Right lobe of liver (tissue), 6 donors: ENCODE measurements around the gene RASSF4. TPM values are rescaled to one million over a fixed set of nuclear protein-coding genes. Genes with fewer than 3 reads are reported as not detected.
A peak's percentile ranks its signal among the peaks of the same experiment; 100 is the strongest.

Experiments
- ATAC-seq, 4 donors: fragments of 200-7000 bp; cut with Tn5 transposase; one replicate each; pipeline ENCODE4 v1.9.1; 2020; ENCODE audit warnings: mild to moderate bottlenecking in 4 of 4, moderate library complexity in 4 of 4
- DNase-seq, 3 donors: peaks; one replicate each; pipeline ENCODE4 v3.0.0-alpha.2; 2020
- H3K27ac ChIP-seq, 3 donors: fragments of 200-600 bp; one replicate each; pipeline ENCODE4 v1.8.0; 2022
- H3K27me3 ChIP-seq, 2 donors: fragments of 200-600 bp; one replicate each; pipeline ENCODE4 v1.8.0; 2022
- H3K36me3 ChIP-seq, 4 donors: fragments of 200-600 bp; sonication (generic) in 1 of 4; one replicate each; pipeline versions ENCODE4 v1.5.1 to v1.8.0; 2017 to 2022; ENCODE audit warnings: control low read depth in 1 of 4
- H3K4me1 ChIP-seq, 4 donors: fragments of 200-600 bp; sonication (generic) in 1 of 4; one replicate each; pipeline versions ENCODE4 v1.5.1 to v1.8.0; 2017 to 2022; ENCODE audit warnings: control low read depth in 1 of 4
- H3K4me3 ChIP-seq, 3 donors: fragments of 200-600 bp; one replicate each; pipeline ENCODE4 v1.8.0; 2022
- H3K9me3 ChIP-seq, 4 donors: fragments of 200-600 bp; sonication (generic) in 1 of 4; one replicate each; pipeline versions ENCODE4 v1.5.1 to v1.8.0; 2017 to 2022; ENCODE audit warnings: control low read depth in 1 of 4
- POLR2A ChIP-seq: fragments of 450-650 bp; IDR thresholded peaks from one replicate; pipeline ENCODE4 v1.6.1; 2017; ENCODE audit warnings: antibody characterized with exemption, mild to moderate bottlenecking
- whole genome bisulfite sequencing: methylation state at CpG from one replicate; pipeline ENCODE4 v1.1.6; 2018; ENCODE audit warnings: low coverage, low lambda C conversion rate; ENCODE audit not compliant: insufficient coverage; ENCODE audit errors: missing lambda C conversion rate; 5-methylcytosine and 5-hydroxymethylcytosine counted together
- intact Hi-C, 2 donors: fragments of 100-400 bp; cut with DNase I; formaldehyde crosslinking; loops; one replicate each; pipeline versions ENCODE4 v1.11.2 to v1.14.1; 2022
- total RNA-seq, 6 experiments: library from RNA; depleted of rRNA in 2 of 6; stranded (reverse); fragments of >200 nt in 2 of 6; fragmentation: NEBNext Ultra II Directional in 3 of 6; extraction: Animal tissue kit (Norgen Biotek cat#: 25700) in 3 of 6; gene quantifications; one replicate each; pipeline versions ENCODE4 v1.1.0 to v1.2.4, GENCODE V29; 2016 to 2023
- TF ChIP-seq, protein P1 (sequence below), 4 donors: fragments of 200-600 bp in 3 of 4; fragments of 450-650 bp in 1 of 4; IDR thresholded peaks; one replicate each; pipeline versions ENCODE4 v1.5.1 to v1.8.0; 2016 to 2022; ENCODE audit warnings: antibody characterized with exemption in 4 of 4, mild to moderate bottlenecking in 2 of 4
- donor health status: DM: no; HTN: yes; CAD: no.
- donor health status: DM: no; HTN: no; CAD: no.
- donor health status: DM: no; HTN: no; CAD: no.
- donor health status: DM: no; HTN: yes; CAD: no.
- donor health status: DM: no; HTN: yes; CAD: no.

RASSF4 gene
- total RNA-seq, 6 experiments from 2014 or later, result 13.6 to 28.5 (median 19.6) TPM

- 100% methylated on average over 2 of the region's 14 CpGs for WGBS
- H3K4me1 ChIP-seq, result peaks cover 0 to 81% (median 46%) of the 10 kb centered on the region in 4 donors
- H3K27ac ChIP-seq, result peak overlapping the region in 1 of 3 donors; percentile 11
Measured at GRCh38 chr10:44993226-44993921, 33.8 kb downstream of the RASSF4 start.

DNA sequence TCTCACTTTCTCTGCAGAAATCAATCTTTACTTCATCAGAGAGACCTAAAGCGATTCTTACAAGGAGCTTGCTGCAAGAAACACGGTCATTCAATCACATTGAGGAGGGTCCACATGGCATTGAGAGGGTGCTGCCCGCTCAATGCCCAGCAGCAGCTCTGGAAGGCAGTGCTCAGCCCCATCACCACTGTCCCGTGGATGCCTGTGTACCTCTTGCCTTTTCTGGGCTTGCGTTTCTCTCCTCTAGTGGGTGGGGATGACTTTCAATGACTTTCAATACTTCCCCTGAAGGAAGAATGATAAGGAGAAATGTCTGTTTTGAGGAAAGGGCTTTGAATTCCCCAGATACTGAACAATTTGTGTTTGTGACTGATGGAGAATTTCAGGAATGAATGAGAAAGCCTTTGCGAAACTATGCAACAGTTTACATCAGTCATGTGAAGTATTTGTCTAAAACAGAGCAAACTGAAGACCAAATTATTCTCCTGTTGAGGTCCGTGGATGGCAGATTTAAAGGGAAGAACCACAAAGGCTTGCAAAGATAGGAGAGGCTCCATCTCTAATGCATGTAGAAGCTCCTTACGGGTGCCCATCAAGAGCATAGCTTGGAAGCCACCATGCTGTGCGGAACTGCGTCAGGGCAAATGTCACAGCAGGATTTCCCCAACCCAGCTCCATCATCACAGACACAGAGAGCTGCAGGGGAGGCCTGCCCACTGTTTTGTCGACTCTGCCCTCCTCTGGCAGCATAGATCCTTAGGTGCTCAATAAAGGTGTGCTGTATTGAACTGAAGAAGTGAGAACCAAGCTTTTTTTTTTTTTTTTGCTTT is 34.5 kb downstream of the RASSF4 start:
- Histone ChIP-seq H3K4me3 (no peak overlapping the region), H3K9me3 (no peaks in the 10 kb centered on the region), H3K4me1 (peaks cover 0 to 89% (median 49%) of the 10 kb centered on the region in 4 donors), H3K27ac (peak overlapping the region; percentile 86 to 96 (median 95)), H3K27me3 (no peaks in the 10 kb centered on the region), H3K36me3 (no peaks in the 10 kb centered on the region)
- intact Hi-C loops, result no loop called here
- TF ChIP-seq POLR2A, result no peak
- TF ChIP-seq, protein P1, sequence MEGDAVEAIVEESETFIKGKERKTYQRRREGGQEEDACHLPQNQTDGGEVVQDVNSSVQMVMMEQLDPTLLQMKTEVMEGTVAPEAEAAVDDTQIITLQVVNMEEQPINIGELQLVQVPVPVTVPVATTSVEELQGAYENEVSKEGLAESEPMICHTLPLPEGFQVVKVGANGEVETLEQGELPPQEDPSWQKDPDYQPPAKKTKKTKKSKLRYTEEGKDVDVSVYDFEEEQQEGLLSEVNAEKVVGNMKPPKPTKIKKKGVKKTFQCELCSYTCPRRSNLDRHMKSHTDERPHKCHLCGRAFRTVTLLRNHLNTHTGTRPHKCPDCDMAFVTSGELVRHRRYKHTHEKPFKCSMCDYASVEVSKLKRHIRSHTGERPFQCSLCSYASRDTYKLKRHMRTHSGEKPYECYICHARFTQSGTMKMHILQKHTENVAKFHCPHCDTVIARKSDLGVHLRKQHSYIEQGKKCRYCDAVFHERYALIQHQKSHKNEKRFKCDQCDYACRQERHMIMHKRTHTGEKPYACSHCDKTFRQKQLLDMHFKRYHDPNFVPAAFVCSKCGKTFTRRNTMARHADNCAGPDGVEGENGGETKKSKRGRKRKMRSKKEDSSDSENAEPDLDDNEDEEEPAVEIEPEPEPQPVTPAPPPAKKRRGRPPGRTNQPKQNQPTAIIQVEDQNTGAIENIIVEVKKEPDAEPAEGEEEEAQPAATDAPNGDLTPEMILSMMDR (IDR thresholded peaks at IDR 0.05), result peak in 1 of 4 donors; percentile 11
- ATAC-seq (no peak), DNase-seq (peak in 1 of 3 donors; percentile 30)
- WGBS, result 65% methylated on average over 8 of the region's 11 CpGs

More at GRCh38 chr10:44993226-44993921, 33.8 kb downstream of the RASSF4 start:
- ATAC-seq (no peak), DNase-seq (no peak)
- intact Hi-C loops, result no loop called here
- Histone ChIP-seq H3K9me3 (no peaks in the 10 kb centered on the region), H3K36me3 (no peaks in the 10 kb centered on the region), H3K4me3 (no peak overlapping the region), H3K27me3 (no peaks in the 10 kb centered on the region)
- no peak for TF ChIP-seq POLR2A
- TF ChIP-seq, protein P1 (IDR thresholded peaks at IDR 0.05), result no peak

DNA sequence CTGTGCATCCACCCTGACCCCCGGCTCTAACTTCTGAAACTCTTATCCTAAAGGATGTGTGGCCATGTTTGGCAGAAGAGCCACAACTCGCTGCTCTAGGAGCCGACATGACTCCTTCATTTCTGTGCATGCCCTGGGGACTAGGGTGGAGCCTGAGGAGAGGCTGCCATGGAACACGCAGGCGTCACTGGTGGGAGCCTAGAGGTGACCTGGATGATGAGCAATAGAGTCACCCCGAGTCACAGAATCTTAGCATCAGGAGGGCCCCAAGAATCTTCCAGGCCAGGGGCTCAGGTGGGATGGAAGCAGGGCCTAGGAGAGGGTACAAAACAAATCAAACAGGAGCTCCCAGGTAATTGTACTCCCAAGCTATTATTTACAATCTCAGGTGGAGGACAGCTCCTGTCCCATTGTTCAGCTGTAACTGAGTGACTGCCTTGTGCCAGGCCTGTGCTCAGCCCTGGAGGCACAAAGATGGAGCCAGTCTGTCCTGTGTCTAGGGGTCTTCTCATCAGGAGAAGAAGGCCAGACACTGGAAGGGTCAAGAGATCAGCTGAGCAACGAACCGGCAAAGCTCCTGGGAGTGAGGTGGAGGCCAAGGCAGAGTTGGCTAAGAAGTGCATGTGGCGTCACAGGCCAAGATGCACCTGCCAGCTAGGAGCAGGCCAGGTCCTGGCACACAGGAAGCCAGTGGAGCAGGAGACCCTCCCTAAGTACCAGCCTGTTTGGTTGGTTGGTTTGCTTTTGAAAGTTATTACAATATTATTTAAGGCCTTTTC is 35.3 kb downstream of the RASSF4 start:
- intact Hi-C loops, result no loop called here
- DNase-seq, result peak in 2 of 3 donors; percentile 62 to 74
- TF ChIP-seq POLR2A, result no peak
- TF ChIP-seq, protein P1 (IDR thresholded peaks at IDR 0.05), result no peak
- WGBS, result 78% methylated on average over 5 of the region's 9 CpGs
- no peaks in the 10 kb centered on the region for H3K36me3 ChIP-seq
- ATAC-seq, result peak in 2 of 4 donors; percentile 17 to 41
- no peaks in the 10 kb centered on the region for H3K9me3 ChIP-seq
- H3K4me1 ChIP-seq, result peaks cover 0 to 89% (median 50%) of the 10 kb centered on the region in 4 donors
- peak overlapping the region; percentile 86 to 96 (median 95) for H3K27ac ChIP-seq
- no peak overlapping the region for H3K4me3 ChIP-seq
- no peaks in the 10 kb centered on the region for H3K27me3 ChIP-seq

- Histone ChIP-seq H3K36me3 (no peaks in the 10 kb centered on the region), H3K9me3 (no peaks in the 10 kb centered on the region), H3K27ac (peak overlapping the region; percentile 86 to 96 (median 95)), H3K4me3 (no peak overlapping the region), H3K27me3 (no peaks in the 10 kb centered on the region), H3K4me1 (peaks cover 0 to 87% (median 49%) of the 10 kb centered on the region in 4 donors)
- ATAC-seq (no peak), DNase-seq (no peak)
- intact Hi-C loops, result no loop called here
- TF ChIP-seq, protein P1 (IDR thresholded peaks at IDR 0.05), result no peak
- TF ChIP-seq POLR2A, result no peak
- WGBS, result 16% methylated on average over 4 of the region's 4 CpGs
Measured at GRCh38 chr10:44995581-44995913, 35.9 kb downstream of the RASSF4 start.
